OCI-LY7 (cell line): ENCODE data around the gene NRXN2. TPM values are rescaled to one million over a fixed set of nuclear protein-coding genes. Genes with fewer than 3 reads are reported as not detected.

Source experiments
- BruUV-seq: library from RNA; stranded (reverse); fragments of 400-500 nt; replicated peaks from 2 replicates; lab custom pipeline; 2021; lab: Mats Ljungman, UMichigan
- CTCF ChIA-PET: fragments of 300-600 bp; sonication (Branson Sonifier 250); formaldehyde crosslinking; loops from one replicate; lab custom pipeline; 2022; ENCODE audit warnings: antibody characterized with exemption; ENCODE audit not compliant: unreplicated experiment; lab: Charles Lee
- POLR2A ChIA-PET: fragments of 300-600 bp; sonication (Branson Sonifier 250); formaldehyde crosslinking; loops from one replicate; lab custom pipeline; 2022; ENCODE audit warnings: antibody characterized with exemption; lab: Charles Lee
- DNase-seq: peaks from one replicate; pipeline ENCODE4 v3.0.0-alpha.2; 2015; ENCODE audit warnings: low spot score
- H2AFZ ChIP-seq: fragments of 200-600 bp; sonication (generic), shearing (Covaris generic); 2 replicates; pipeline ENCODE4 v1.6.1; 2014; ENCODE audit warnings: mild to moderate bottlenecking, antibody characterized with exemption, low read length, moderate library complexity
- H3K27ac ChIP-seq: fragments of 200-600 bp; sonication (generic); 2 replicates; pipeline ENCODE4 v1.5.1; 2014; ENCODE audit warnings: mixed run types, low read depth, mild to moderate bottlenecking, moderate library complexity, low read length, inconsistent platforms; ENCODE audit not compliant: poor library complexity, severe bottlenecking
- H3K36me3 ChIP-seq: fragments of 200-600 bp; sonication (generic); 2 replicates; pipeline ENCODE4 v1.6.1; 2014; ENCODE audit warnings: mild to moderate bottlenecking, antibody characterized with exemption, low read length, moderate library complexity, mixed read lengths; ENCODE audit not compliant: insufficient read depth
- H3K4me1 ChIP-seq: fragments of 200-600 bp; sonication (generic); 2 replicates; pipeline ENCODE4 v1.5.1; 2014; ENCODE audit warnings: mild to moderate bottlenecking, low read length; ENCODE audit not compliant: insufficient read depth, poor library complexity, severe bottlenecking
- H3K4me2 ChIP-seq: fragments of 200-600 bp; sonication (generic); 2 replicates; pipeline ENCODE4 v1.6.1; 2014; ENCODE audit warnings: mild to moderate bottlenecking, low read length
- H3K4me3 ChIP-seq: fragments of 200-600 bp; sonication (generic); 2 replicates; pipeline ENCODE4 v1.5.1; 2014; ENCODE audit warnings: mild to moderate bottlenecking, low read depth, low read length; ENCODE audit not compliant: poor library complexity, severe bottlenecking
- H3K79me2 ChIP-seq: fragments of 200-600 bp; sonication (generic); 2 replicates; pipeline ENCODE4 v1.6.1; 2016; ENCODE audit warnings: low read depth, mild to moderate bottlenecking, low read length, moderate library complexity, mixed read lengths; ENCODE audit not compliant: insufficient read depth
- H3K9me2 ChIP-seq: fragments of 200-600 bp; sonication (generic); 2 replicates; pipeline ENCODE4 v1.6.1; 2016; ENCODE audit warnings: mild to moderate bottlenecking, low read length, mixed read lengths; ENCODE audit not compliant: insufficient read depth
- H3K9me3 ChIP-seq: fragments of 200-600 bp; sonication (generic); 2 replicates; pipeline ENCODE4 v1.6.1; 2014; ENCODE audit warnings: mild to moderate bottlenecking, mixed run types, low read length, mixed read lengths
- H4K20me1 ChIP-seq: fragments of 200-600 bp; sonication (generic); 2 replicates; pipeline ENCODE4 v1.6.1; 2014; ENCODE audit warnings: mild to moderate bottlenecking, antibody characterized with exemption, low read length, moderate library complexity, mixed read lengths; ENCODE audit not compliant: insufficient read depth
- EZH2phosphoT487 ChIP-seq: fragments of 200-600 bp; sonication (generic); IDR thresholded peaks from 2 replicates; pipeline ENCODE4 v1.6.1; 2018; ENCODE audit warnings: low read depth, borderline replicate concordance, mild to moderate bottlenecking, mixed run types, antibody characterized with exemption, low read length, moderate library complexity, mixed read lengths
- intact Hi-C: fragments of 100-400 bp; cut with micrococcal nuclease; formaldehyde crosslinking; loops from one replicate; pipeline ENCODE4 v1.10.0; 2022; ENCODE audit not compliant: unreplicated experiment
- total RNA-seq, 2 experiments: library from RNA; depleted of rRNA in 1 of 2; stranded (reverse); fragments of >200 nt in 1 of 2; shearing (Covaris generic) in 1 of 2; gene quantifications; 2 replicates each; pipeline ENCODE4 v1.2.3, GENCODE V29; 2014 to 2022
- TF ChIP-seq, protein P1 (sequence below): fragments of 200-600 bp; sonication (generic); conservative IDR thresholded peaks from 2 replicates; pipeline ENCODE4 v1.5.1; 2014; ENCODE audit warnings: mild to moderate bottlenecking, antibody characterized with exemption, low read length, moderate library complexity, mixed read lengths

Gene NRXN2
- total RNA-seq, 2 experiments from 2014 or later, result 2.4 to 3.3 TPM

DNA sequence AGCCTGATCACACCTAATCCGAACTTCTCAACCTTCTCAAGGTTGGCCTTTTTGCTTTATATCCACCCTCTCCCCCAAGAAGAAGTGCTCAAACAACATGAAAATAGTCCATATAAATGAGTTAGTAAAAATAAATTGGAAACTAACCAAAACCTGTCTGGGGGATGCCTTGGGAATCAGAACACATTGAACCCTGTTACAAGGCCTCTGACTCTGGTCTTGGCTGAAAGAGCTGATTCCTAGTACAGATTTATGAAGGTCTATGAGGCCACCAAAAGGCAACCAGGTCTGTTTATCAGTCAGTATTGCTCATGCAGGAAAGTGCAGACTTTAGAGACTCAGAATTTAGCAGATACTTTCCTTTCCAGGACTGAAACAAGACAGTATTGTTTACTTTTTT is 49.7 kb downstream of the NRXN2 start:
- H3K36me3 ChIP-seq, result no peaks in the 10 kb centered on the region
- H3K4me1 ChIP-seq, result peaks cover 19% of the 10 kb centered on the region
- H3K79me2 ChIP-seq, result no peaks in the 10 kb centered on the region
- no peak overlapping the region for H3K4me2 ChIP-seq
- H3K4me3 ChIP-seq, result no peak overlapping the region
- no peaks in the 10 kb centered on the region for H4K20me1 ChIP-seq
- H2AFZ ChIP-seq, result no peak overlapping the region
- TF ChIP-seq, protein P1, sequence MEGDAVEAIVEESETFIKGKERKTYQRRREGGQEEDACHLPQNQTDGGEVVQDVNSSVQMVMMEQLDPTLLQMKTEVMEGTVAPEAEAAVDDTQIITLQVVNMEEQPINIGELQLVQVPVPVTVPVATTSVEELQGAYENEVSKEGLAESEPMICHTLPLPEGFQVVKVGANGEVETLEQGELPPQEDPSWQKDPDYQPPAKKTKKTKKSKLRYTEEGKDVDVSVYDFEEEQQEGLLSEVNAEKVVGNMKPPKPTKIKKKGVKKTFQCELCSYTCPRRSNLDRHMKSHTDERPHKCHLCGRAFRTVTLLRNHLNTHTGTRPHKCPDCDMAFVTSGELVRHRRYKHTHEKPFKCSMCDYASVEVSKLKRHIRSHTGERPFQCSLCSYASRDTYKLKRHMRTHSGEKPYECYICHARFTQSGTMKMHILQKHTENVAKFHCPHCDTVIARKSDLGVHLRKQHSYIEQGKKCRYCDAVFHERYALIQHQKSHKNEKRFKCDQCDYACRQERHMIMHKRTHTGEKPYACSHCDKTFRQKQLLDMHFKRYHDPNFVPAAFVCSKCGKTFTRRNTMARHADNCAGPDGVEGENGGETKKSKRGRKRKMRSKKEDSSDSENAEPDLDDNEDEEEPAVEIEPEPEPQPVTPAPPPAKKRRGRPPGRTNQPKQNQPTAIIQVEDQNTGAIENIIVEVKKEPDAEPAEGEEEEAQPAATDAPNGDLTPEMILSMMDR, result no peak
- no peak for TF ChIP-seq EZH2phosphoT487
- ChIA-PET POLR2A (interaction anchor here (0.7 kb wide), 1 partner anchor 278 kb away, joined by 5 read pairs; no protein-coding TSS in a partner anchor), CTCF (interaction anchor here (2.3 kb wide), 1 partner anchor 15 kb away, joined by 5 read pairs; no protein-coding TSS in a partner anchor)
- DNase-seq, result no peak
- no TSS peak for BruUV-seq
- H3K27ac ChIP-seq, result no peak overlapping the region
- intact Hi-C loops, result no loop called here
- H3K9me2 ChIP-seq, result no peaks in the 10 kb centered on the region
- no peaks in the 10 kb centered on the region for H3K9me3 ChIP-seq

DNA sequence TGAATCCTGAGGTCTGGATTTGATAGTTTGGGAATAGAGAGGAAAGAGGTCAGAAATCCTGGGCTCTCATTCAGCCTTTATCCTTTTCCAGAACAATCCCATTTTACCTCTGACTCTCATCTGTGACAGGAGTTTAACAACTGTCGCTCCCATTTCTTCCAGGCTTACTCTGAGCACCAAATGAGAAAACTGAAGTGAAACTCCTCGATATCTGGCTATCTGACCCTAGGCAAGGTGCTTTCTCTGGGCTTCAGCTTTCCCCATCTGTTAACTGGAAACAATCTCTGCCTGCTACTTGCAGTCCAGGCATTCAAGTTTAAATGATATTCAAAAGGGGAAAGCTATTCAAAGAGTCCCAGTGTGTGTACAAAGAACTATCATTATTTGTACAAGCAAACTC is 50.1 kb downstream of the NRXN2 start:
- CTCF ChIA-PET, result no interaction called here
- TF ChIP-seq EZH2phosphoT487, result no peak
- TF ChIP-seq, protein P1, result no peak
- no peak overlapping the region for H3K27ac ChIP-seq
- intact Hi-C loops, result no loop called here
- H2AFZ ChIP-seq, result no peak overlapping the region
- BruUV-seq, result no TSS peak
- no peaks in the 10 kb centered on the region for H3K9me2 ChIP-seq
- no peaks in the 10 kb centered on the region for H3K79me2 ChIP-seq
- no peaks in the 10 kb centered on the region for H3K36me3 ChIP-seq
- peaks cover 19% of the 10 kb centered on the region for H3K4me1 ChIP-seq
- no peaks in the 10 kb centered on the region for H4K20me1 ChIP-seq
- POLR2A ChIA-PET, result no interaction called here
- H3K4me2 ChIP-seq, result no peak overlapping the region
- no peak overlapping the region for H3K4me3 ChIP-seq
- H3K9me3 ChIP-seq, result no peaks in the 10 kb centered on the region
- DNase-seq, result peak; percentile 23

DNA sequence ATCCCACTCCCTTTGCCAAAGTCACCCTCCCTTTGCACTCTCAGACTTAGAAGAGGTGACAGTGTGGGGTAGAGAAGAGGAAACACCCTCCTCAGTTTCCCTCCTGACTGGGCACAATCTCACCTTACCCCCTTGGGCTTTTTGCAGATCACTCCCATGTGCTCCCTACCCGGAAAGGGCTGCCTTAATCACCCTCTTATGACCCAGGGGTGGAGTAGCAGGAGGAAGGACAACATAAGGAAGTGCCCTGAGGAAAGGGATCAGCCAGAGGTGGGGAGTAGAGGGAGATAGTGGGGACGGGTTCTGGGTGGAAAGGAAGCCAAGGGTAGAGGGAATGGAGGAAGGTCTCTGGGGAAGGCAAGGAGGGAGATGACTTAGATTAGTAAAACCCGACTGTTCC is 52.0 kb downstream of the NRXN2 start:
- DNase-seq, result no peak
- Histone ChIP-seq H3K4me1 (peaks cover 18% of the 10 kb centered on the region), H3K36me3 (no peaks in the 10 kb centered on the region), H3K79me2 (no peaks in the 10 kb centered on the region), H4K20me1 (no peaks in the 10 kb centered on the region), H2AFZ (no peak overlapping the region), H3K27ac (no peak overlapping the region), H3K4me3 (no peak overlapping the region), H3K4me2 (no peak overlapping the region), H3K9me2 (no peaks in the 10 kb centered on the region), H3K9me3 (no peaks in the 10 kb centered on the region)
- no TSS peak for BruUV-seq
- intact Hi-C loops, result no loop called here
- TF ChIP-seq EZH2phosphoT487, result no peak
- TF ChIP-seq, protein P1, result no peak
- ChIA-PET POLR2A (no interaction called here), CTCF (no interaction called here)
